HepG2 (cell line): Measurements from ENCODE around the gene SNPH. TPM values are rescaled to one million over a fixed set of nuclear protein-coding genes. Genes with fewer than 3 reads are reported as not detected.

Experiments used
- ATAC-seq: fragments of 200-7000 bp; cut with Tn5 transposase; 3 replicates; pipeline ENCODE4 v1.9.1; 2020; ENCODE audit warnings: mild to moderate bottlenecking, moderate library complexity
- BruUV-seq: library from RNA; stranded (reverse); fragments of 400-500 nt; replicated peaks from 2 replicates; lab custom pipeline; 2021; lab: Mats Ljungman, UMichigan
- CTCF ChIA-PET: fragments of 300-600 bp; formaldehyde crosslinking; extraction: SDS; loops from one replicate; lab custom pipeline; 2021; ENCODE audit warnings: low total read pairs, inconsistent platforms, low intra/inter-chr PET ratio; lab: Yijun Ruan, JAX
- POLR2A ChIA-PET: fragments of 350-600 bp; sonication (Branson Sonifier 250); formaldehyde crosslinking; loops from one replicate; lab custom pipeline; 2020; ENCODE audit warnings: antibody characterized with exemption, inconsistent platforms; lab: Yijun Ruan, JAX
- DNase-seq: peaks from one replicate; pipeline ENCODE4 v3.0.0-alpha.2; 2015; ENCODE audit warnings: low spot score
- FAIRE-seq: peaks from 3 replicates; lab custom pipeline; 2011; peaks lifted over from hg19 to GRCh38; lab: Jason Lieb, UNC
- H2AFZ ChIP-seq: one replicate; pipeline ENCODE4 v1.6.1; 2011; ENCODE audit warnings: low read length, inconsistent platforms
- H3K27ac ChIP-seq: fragments of 300-600 bp; 3 replicates; pipeline ENCODE4 v1.8.0; 2011; ENCODE audit warnings: mixed run types, mild to moderate bottlenecking, mixed read lengths, low read length, inconsistent platforms; ENCODE audit not compliant: insufficient read depth; ENCODE audit errors: extremely low read length
- H3K27me3 ChIP-seq, 2 experiments: fragments of 200-600 bp in 1 of 2; 2 replicates in 1 of 2; 3 replicates in 1 of 2; pipeline versions ENCODE4 v1.6.0 to v1.8.0; 2011; ENCODE audit warnings: low read length in 2 of 2, mild to moderate bottlenecking in 2 of 2, moderate library complexity in 2 of 2, inconsistent platforms in 1 of 2; ENCODE audit not compliant: insufficient read depth in 2 of 2, control insufficient read depth in 1 of 2
- H3K36me3 ChIP-seq, 2 experiments: fragments of 200-600 bp in 1 of 2; replicated peaks in 1 of 2; 2 replicates in 1 of 2; 3 replicates in 1 of 2; pipeline versions ENCODE4 v1.5.1 to v1.8.0; 2011; ENCODE audit warnings: low read length in 2 of 2, inconsistent platforms in 1 of 2; ENCODE audit not compliant: insufficient read depth in 2 of 2, control insufficient read depth in 1 of 2
- H3K4me1 ChIP-seq: 2 replicates; pipeline ENCODE4 v1.5.1; 2012; ENCODE audit warnings: low read length, inconsistent platforms; ENCODE audit not compliant: insufficient read depth
- H3K4me2 ChIP-seq: 2 replicates; pipeline ENCODE4 v1.6.0; 2011; ENCODE audit warnings: low read depth, low read length, inconsistent platforms
- H3K4me3 ChIP-seq, 3 experiments: fragments of 200-600 bp in 1 of 3; sonication (generic), shearing (Covaris generic) in 1 of 3; replicated peaks in 1 of 3; 2 replicates each; pipeline ENCODE4 v1.5.1; 2011 to 2016; ENCODE audit warnings: low read length in 3 of 3, inconsistent platforms in 2 of 3, low read depth in 2 of 3, mild to moderate bottlenecking in 2 of 3, control low read depth in 1 of 3, mixed read lengths in 1 of 3; ENCODE audit not compliant: insufficient read depth in 1 of 3
- H3K79me2 ChIP-seq: one replicate; pipeline ENCODE4 v1.6.1; 2011; ENCODE audit warnings: low read length, inconsistent platforms; ENCODE audit not compliant: insufficient read depth
- H3K9ac ChIP-seq: 2 replicates; pipeline ENCODE4 v1.6.0; 2011; ENCODE audit warnings: mild to moderate bottlenecking, low read depth, low read length, inconsistent platforms; ENCODE audit not compliant: insufficient read depth
- H3K9me3 ChIP-seq: 2 replicates; pipeline ENCODE4 v1.5.1; 2012; ENCODE audit warnings: mild to moderate bottlenecking, low read length
- H4K20me1 ChIP-seq: 2 replicates; pipeline ENCODE4 v1.6.0; 2011; ENCODE audit warnings: inconsistent platforms, mild to moderate bottlenecking, low read length, moderate library complexity; ENCODE audit not compliant: insufficient read depth
- GTF3A ChIP-seq: sonication (generic); formaldehyde crosslinking; conservative IDR thresholded peaks from 2 replicates; pipeline ENCODE4 v1.4.0; 2020; ENCODE audit warnings: mild to moderate bottlenecking, missing genetic modification reagents
- MTA1 ChIP-seq: sonication (generic); formaldehyde crosslinking; IDR thresholded peaks from 2 replicates; pipeline ENCODE4 v1.4.0; 2020; ENCODE audit warnings: missing genetic modification reagents, mild to moderate bottlenecking, borderline replicate concordance
- ZKSCAN8 ChIP-seq: IDR thresholded peaks from 2 replicates; pipeline ENCODE4 v1.6.1; 2016; ENCODE audit warnings: borderline replicate concordance, missing genetic modification reagents, missing compliant biosample characterization
- ZNF75D ChIP-seq: sonication (generic); formaldehyde crosslinking; IDR thresholded peaks from 2 replicates; pipeline ENCODE4 v1.8.1; 2023; ENCODE audit warnings: missing genetic modification reagents, mild to moderate bottlenecking, borderline replicate concordance
- WGBS: methylation state at CpG from one replicate; pipeline ENCODE4 v1.1.6; 2017; ENCODE audit warnings: low lambda C conversion rate; 5-methylcytosine and 5-hydroxymethylcytosine counted together
- in situ Hi-C: cut with HindIII; loops from 2 replicates; pipeline ENCODE4 v1.10.0; 2017; ENCODE audit warnings: low pct_unique_long_range_greater_than_20kb; ENCODE audit not compliant: extremely low pct_ligation_motif_present
- intact Hi-C: fragments of 100-400 bp; cut with micrococcal nuclease; formaldehyde crosslinking; loops from one replicate; pipeline ENCODE4 v1.10.0; 2022; ENCODE audit not compliant: unreplicated experiment
- polyA plus RNA-seq, 8 experiments: library from polyadenylated mRNA; depleted of rRNA in 3 of 8; stranded (reverse) in 7 of 8; unstranded in 1 of 8; fragments of >200 nt; fragmentation: Illumina TruSeq in 4 of 8; extraction: Trizol in 4 of 8; gene quantifications; 2 replicates each; pipeline versions ENCODE4 v1.2.1 to v1.2.3, GENCODE V29; 2011 to 2016; ENCODE audit warnings: low read depth in 4 of 8, missing spikeins in 1 of 8, mixed read lengths in 1 of 8; ENCODE audit not compliant: insufficient read depth in 1 of 8
- total RNA-seq, 5 experiments: library from RNA; depleted of rRNA; stranded (reverse); fragments of >200 nt; fragmentation: Illumina TruSeq; extraction: Trizol; gene quantifications; 2 replicates each; pipeline ENCODE4 v1.2.3, GENCODE V29; 2016; ENCODE audit warnings: low read depth in 1 of 5
- TF ChIP-seq, protein P1 (sequence below): sonication (generic); formaldehyde crosslinking; IDR thresholded peaks from 2 replicates; pipeline ENCODE4 v1.4.0; 2020; ENCODE audit warnings: missing genetic modification reagents

The SNPH gene
- total and polyA plus RNA-seq, 2 of the 13 experiments (the other 11 are each of a cell fraction or from before 2014, with no cell fraction given), result 0.09 TPM; not detected in 1

GRCh38 chr20:1296922-1297321 lies 30.8 kb downstream of the SNPH start (continued):
- TF ChIP-seq, protein P1, sequence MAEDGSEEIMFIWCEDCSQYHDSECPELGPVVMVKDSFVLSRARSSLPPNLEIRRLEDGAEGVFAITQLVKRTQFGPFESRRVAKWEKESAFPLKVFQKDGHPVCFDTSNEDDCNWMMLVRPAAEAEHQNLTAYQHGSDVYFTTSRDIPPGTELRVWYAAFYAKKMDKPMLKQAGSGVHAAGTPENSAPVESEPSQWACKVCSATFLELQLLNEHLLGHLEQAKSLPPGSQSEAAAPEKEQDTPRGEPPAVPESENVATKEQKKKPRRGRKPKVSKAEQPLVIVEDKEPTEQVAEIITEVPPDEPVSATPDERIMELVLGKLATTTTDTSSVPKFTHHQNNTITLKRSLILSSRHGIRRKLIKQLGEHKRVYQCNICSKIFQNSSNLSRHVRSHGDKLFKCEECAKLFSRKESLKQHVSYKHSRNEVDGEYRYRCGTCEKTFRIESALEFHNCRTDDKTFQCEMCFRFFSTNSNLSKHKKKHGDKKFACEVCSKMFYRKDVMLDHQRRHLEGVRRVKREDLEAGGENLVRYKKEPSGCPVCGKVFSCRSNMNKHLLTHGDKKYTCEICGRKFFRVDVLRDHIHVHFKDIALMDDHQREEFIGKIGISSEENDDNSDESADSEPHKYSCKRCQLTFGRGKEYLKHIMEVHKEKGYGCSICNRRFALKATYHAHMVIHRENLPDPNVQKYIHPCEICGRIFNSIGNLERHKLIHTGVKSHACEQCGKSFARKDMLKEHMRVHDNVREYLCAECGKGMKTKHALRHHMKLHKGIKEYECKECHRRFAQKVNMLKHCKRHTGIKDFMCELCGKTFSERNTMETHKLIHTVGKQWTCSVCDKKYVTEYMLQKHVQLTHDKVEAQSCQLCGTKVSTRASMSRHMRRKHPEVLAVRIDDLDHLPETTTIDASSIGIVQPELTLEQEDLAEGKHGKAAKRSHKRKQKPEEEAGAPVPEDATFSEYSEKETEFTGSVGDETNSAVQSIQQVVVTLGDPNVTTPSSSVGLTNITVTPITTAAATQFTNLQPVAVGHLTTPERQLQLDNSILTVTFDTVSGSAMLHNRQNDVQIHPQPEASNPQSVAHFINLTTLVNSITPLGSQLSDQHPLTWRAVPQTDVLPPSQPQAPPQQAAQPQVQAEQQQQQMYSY (CRISPR knock-in tag), result no peak
- TF ChIP-seq ZKSCAN8 (CRISPR knock-in tag) (no peak), GTF3A (CRISPR knock-in tag) (no peak)

GRCh38 chr20:1297486-1297885 lies 31.4 kb downstream of the SNPH start:
- intact Hi-C loops, result loop anchor here (10.0 kb wide), 1 partner anchor 413 kb away; no protein-coding TSS in a partner anchor
- TF ChIP-seq MTA1 (CRISPR knock-in tag) (no peak), ZNF75D (CRISPR knock-in tag) (peak; percentile 34; the same call in 1 of the 2 replicates)
- DNase-seq (no peak), ATAC-seq (no peak), FAIRE-seq (no peak)
- BruUV-seq, result no TSS peak
- Histone ChIP-seq H3K79me2 (no peaks in the 10 kb centered on the region), H4K20me1 (no peaks in the 10 kb centered on the region), H3K4me1 (no peaks in the 10 kb centered on the region), H3K27ac (no peak overlapping the region), H3K9ac (no peak overlapping the region), H3K4me3 (no peak overlapping the region), H2AFZ (no peak overlapping the region), H3K36me3 (no peaks in the 10 kb centered on the region), H3K4me2 (no peak overlapping the region), H3K27me3 (peaks cover 7 to 51% of the 10 kb centered on the region in 2 experiments; a peak in 2 of 5 replicates), H3K9me3 (no peaks in the 10 kb centered on the region)
- POLR2A ChIA-PET, result no interaction called here
- WGBS, result 58% methylated on average over 2 of the region's 2 CpGs
- CTCF ChIA-PET, result no interaction called here
- in situ Hi-C loops, result no loop called here
